BLaER1 (cell line): Measurements from ENCODE around the gene CDC23.
A peak's percentile ranks its signal among the peaks of the same experiment; 100 is the strongest.
"Not testable (repeated sequence)": the region's sequence is repeated elsewhere in the genome, so short reads cannot be mapped to it uniquely, and the experiment has no call there.

ENCODE experiments used
- H3K27ac ChIP-seq: shearing (Covaris generic); formaldehyde crosslinking; 2 replicates; pipeline ENCODE4 v1.8.1; 2022
- H3K27me3 ChIP-seq: shearing (Covaris generic); formaldehyde crosslinking; 2 replicates; pipeline ENCODE4 v1.8.1; 2022
- H3K36me3 ChIP-seq: shearing (Covaris generic); formaldehyde crosslinking; 2 replicates; pipeline ENCODE4 v1.8.1; 2022
- H3K4me1 ChIP-seq: shearing (Covaris generic); formaldehyde crosslinking; 2 replicates; pipeline ENCODE4 v1.8.1; 2022
- H3K4me2 ChIP-seq: shearing (Covaris generic); formaldehyde crosslinking; 2 replicates; pipeline ENCODE4 v1.8.1; 2022
- H3K4me3 ChIP-seq: shearing (Covaris generic); formaldehyde crosslinking; 2 replicates; pipeline ENCODE4 v1.8.1; 2022
- H3K9ac ChIP-seq: shearing (Covaris generic); formaldehyde crosslinking; 2 replicates; pipeline ENCODE4 v1.8.1; 2022
- H3K9me3 ChIP-seq: shearing (Covaris generic); formaldehyde crosslinking; 2 replicates; pipeline ENCODE4 v1.8.1; 2022
- H4K20me1 ChIP-seq: shearing (Covaris generic); formaldehyde crosslinking; 2 replicates; pipeline ENCODE4 v1.8.1; 2022
- Cebpa-rat ChIP-seq: shearing (Covaris generic); IDR thresholded peaks from 2 replicates; pipeline ENCODE4 v1.8.1; 2022

Gene CDC23

GRCh38 chr5:138213161-138214029 is at the start of gene CDC23:
CDC23 (minus strand) TSS chr5:138213323; CDS start chr5:138213312, 11 bp downstream.
- Histone ChIP-seq H3K9ac (peak within 1 kb of the TSS; percentile 94), H3K4me3 (peak within 1 kb of the TSS; percentile 97), H3K4me1 (peaks cover 26% of the 10 kb centered on the region), H3K27me3 (no peaks in the 10 kb centered on the region), H3K27ac (peak within 1 kb of the TSS; percentile 82), H3K9me3 (no peaks in the 10 kb centered on the region), H3K4me2 (peak within 1 kb of the TSS; percentile 88), H4K20me1 (no peaks in the 10 kb centered on the region), H3K36me3 (peaks cover 33% of the 10 kb centered on the region)
- no peak for TF ChIP-seq Cebpa-rat

GRCh38 chr5:138258704-138259292 is 45.7 kb upstream of the CDC23 start:
- Histone ChIP-seq H3K4me1 (no peaks in the 10 kb centered on the region), H3K4me3 (no peak overlapping the region), H3K27ac (no peak overlapping the region), H3K36me3 (no peaks in the 10 kb centered on the region), H4K20me1 (no peaks in the 10 kb centered on the region), H3K4me2 (no peak overlapping the region), H3K9ac (no peak overlapping the region), H3K9me3 (no peaks in the 10 kb centered on the region), H3K27me3 (no peaks in the 10 kb centered on the region)
- no peak for TF ChIP-seq Cebpa-rat

DNA sequence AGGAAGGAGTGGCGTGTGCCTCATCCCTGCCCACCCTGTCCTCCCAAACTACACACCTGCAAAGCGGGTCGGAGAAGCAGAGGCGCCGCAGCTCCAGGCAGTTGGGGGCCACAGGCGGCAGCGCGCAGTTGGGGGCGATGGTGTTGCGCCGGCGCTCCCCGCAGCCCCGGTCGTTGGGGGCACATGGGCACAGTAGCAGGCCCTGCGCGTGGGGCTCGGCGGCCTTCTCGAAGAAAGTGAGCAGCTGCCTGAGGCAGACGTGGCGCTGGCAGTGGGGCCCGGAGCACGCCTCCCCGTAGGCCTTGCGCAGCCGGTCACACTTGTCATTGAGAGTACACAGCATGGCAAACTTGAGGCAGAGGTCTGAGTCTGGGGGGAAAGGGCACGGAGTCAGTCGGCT is 44.5 kb upstream of the CDC23 start:
- Histone ChIP-seq H3K4me1 (no peaks in the 10 kb centered on the region), H3K4me3 (no peak overlapping the region), H3K9ac (no peak overlapping the region), H3K36me3 (no peaks in the 10 kb centered on the region), H3K4me2 (no peak overlapping the region), H3K9me3 (no peaks in the 10 kb centered on the region), H3K27ac (no peak overlapping the region), H4K20me1 (no peaks in the 10 kb centered on the region), H3K27me3 (no peaks in the 10 kb centered on the region)
- no peak for TF ChIP-seq Cebpa-rat

DNA sequence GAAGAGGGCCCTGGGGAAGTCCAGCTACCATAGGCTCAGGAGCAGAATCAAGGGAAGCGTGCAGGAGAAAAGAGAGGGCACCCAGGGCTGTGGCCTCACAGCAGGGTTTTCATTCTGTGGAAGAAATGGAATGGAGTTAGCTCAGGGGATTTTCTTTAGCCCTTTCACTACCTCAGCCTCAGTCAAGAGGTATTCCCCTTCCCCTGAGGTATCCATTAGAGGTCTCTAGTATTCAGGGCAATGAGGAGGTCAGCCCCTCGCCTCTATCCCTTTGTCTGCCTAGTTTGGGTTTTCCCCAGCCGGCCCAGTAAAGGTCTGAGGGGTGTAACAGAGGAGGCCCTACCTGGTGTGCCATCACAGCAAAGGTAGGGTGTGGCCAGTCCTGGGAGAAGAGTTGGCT is 39.8 kb upstream of the CDC23 start:
- Histone ChIP-seq H4K20me1 (no peaks in the 10 kb centered on the region), H3K9ac (no peak overlapping the region), H3K27ac (no peak overlapping the region), H3K27me3 (no peaks in the 10 kb centered on the region), H3K36me3 (no peaks in the 10 kb centered on the region), H3K4me2 (no peak overlapping the region), H3K4me3 (no peak overlapping the region), H3K9me3 (no peaks in the 10 kb centered on the region), H3K4me1 (no peaks in the 10 kb centered on the region)
- no peak for TF ChIP-seq Cebpa-rat

DNA sequence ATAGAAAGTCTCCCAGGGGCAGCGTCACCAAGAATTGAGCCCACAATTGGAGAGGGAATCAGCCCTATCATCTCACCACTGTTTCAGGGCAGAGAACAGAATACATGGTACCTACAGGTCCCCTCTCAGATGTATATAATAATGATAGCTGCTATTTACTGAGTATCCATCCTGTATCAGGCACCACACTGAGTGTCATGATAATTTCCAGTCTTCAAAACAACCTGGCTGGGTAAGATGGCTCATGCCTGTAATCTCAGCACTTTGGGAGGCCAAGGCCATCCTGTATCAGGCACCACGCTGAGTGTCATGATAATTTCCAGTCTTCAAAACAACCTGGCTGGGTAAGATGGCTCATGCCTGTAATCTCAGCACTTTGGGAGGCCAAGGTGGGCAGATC is 34.7 kb upstream of the CDC23 start:
- not testable (repeated sequence) for H4K20me1 ChIP-seq, H3K4me2 ChIP-seq, H3K36me3 ChIP-seq, H3K4me1 ChIP-seq, H3K4me3 ChIP-seq, H3K27me3 ChIP-seq, H3K27ac ChIP-seq, H3K9ac ChIP-seq, H3K9me3 ChIP-seq

GRCh38 chr5:138246822-138247221 is 33.7 kb upstream of the CDC23 start:
- H3K9ac ChIP-seq = no peak overlapping the region
- no peaks in the 10 kb centered on the region for H3K36me3 ChIP-seq
- H3K4me1 ChIP-seq = no peaks in the 10 kb centered on the region
- H3K9me3 ChIP-seq = peaks cover 3% of the 10 kb centered on the region
- H3K4me2 ChIP-seq = no peak overlapping the region
- TF ChIP-seq Cebpa-rat = no peak
- peaks cover 8% of the 10 kb centered on the region; the same call in 1 of the 2 replicates for H3K27me3 ChIP-seq
- H4K20me1 ChIP-seq = no peaks in the 10 kb centered on the region
- no peak overlapping the region for H3K27ac ChIP-seq
- no peak overlapping the region for H3K4me3 ChIP-seq

DNA sequence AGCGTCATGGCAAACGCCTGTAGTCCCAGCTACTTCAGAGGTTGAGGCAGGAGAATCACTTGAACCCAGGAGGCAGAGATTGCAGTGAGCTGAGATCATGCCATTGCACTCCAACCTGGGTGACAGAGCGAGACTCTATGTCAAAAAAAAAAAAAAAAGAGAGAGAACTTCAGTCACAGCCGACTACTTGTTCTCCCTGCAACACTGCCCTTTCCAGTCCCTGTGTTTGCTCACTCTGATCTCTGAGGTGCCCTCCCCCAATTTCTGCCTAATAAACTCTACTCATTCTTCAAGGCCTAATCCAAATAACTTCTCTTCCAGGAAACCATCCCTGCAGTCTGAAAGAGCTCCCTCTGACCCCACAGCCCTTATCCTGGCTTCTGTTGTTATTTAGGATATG is 33.2 kb upstream of the CDC23 start:
- H3K27me3 ChIP-seq = peaks cover 13% of the 10 kb centered on the region; the same call in 1 of the 2 replicates
- no peak overlapping the region for H3K9ac ChIP-seq
- H3K36me3 ChIP-seq = no peaks in the 10 kb centered on the region
- no peak overlapping the region for H3K27ac ChIP-seq
- no peak overlapping the region for H3K4me2 ChIP-seq
- H4K20me1 ChIP-seq = no peaks in the 10 kb centered on the region
- no peak for TF ChIP-seq Cebpa-rat
- H3K9me3 ChIP-seq = peaks cover 7% of the 10 kb centered on the region
- no peak overlapping the region for H3K4me3 ChIP-seq
- peaks cover under 1% of the 10 kb centered on the region; the same call in 1 of the 2 replicates for H3K4me1 ChIP-seq

- peaks cover 7% of the 10 kb centered on the region for H3K9me3 ChIP-seq
- H3K9ac ChIP-seq = no peak overlapping the region
- H3K4me3 ChIP-seq = no peak overlapping the region
- no peak overlapping the region for H3K4me2 ChIP-seq
- H3K27me3 ChIP-seq = peaks cover 13% of the 10 kb centered on the region; the same call in 1 of the 2 replicates
- H4K20me1 ChIP-seq = no peaks in the 10 kb centered on the region
- TF ChIP-seq Cebpa-rat = no peak
- no peaks in the 10 kb centered on the region for H3K36me3 ChIP-seq
- no peak overlapping the region for H3K27ac ChIP-seq
- peaks cover 7% of the 10 kb centered on the region for H3K4me1 ChIP-seq
These were observed 32.6 kb upstream of the CDC23 start for GRCh38 chr5:138245717-138246116.

GRCh38 chr5:138243794-138244193 is 30.7 kb upstream of the CDC23 start:
- H3K27ac ChIP-seq = no peak overlapping the region
- no peak for TF ChIP-seq Cebpa-rat
- no peak overlapping the region for H3K4me3 ChIP-seq
- no peak overlapping the region for H3K4me2 ChIP-seq
- no peaks in the 10 kb centered on the region for H4K20me1 ChIP-seq
- no peaks in the 10 kb centered on the region for H3K36me3 ChIP-seq
- no peak overlapping the region for H3K9ac ChIP-seq
- H3K4me1 ChIP-seq = peaks cover 21% of the 10 kb centered on the region
- peaks cover 7% of the 10 kb centered on the region for H3K9me3 ChIP-seq
- peaks cover 13% of the 10 kb centered on the region; the same call in 1 of the 2 replicates for H3K27me3 ChIP-seq
